Gastrocnemius medialis (tissue), 4 donors: ENCODE data around the gene OR9Q2. TPM values are rescaled to one million over a fixed set of nuclear protein-coding genes. Genes with fewer than 3 reads are reported as not detected.
"Not testable (repeated sequence)": the region's sequence is repeated elsewhere in the genome, so short reads cannot be mapped to it uniquely, and the experiment has no call there.

Experiments
- ATAC-seq, 2 donors: fragments of 150-250 bp; one replicate each; pipeline ENCODE4 v1.9.1; 2016
- DNase-seq, 2 donors: peaks; one replicate each; pipeline ENCODE4 v3.0.0-alpha.2; 2019
- H3K27ac ChIP-seq, 4 donors: fragments of 200-600 bp; sonication (generic); 1 replicate in 1 of 4; 2 replicates in 3 of 4; pipeline ENCODE4 v1.5.1; 2016 to 2018; ENCODE audit warnings: mild to moderate bottlenecking in 2 of 4, moderate library complexity in 1 of 4
- H3K27me3 ChIP-seq, 3 donors: fragments of 200-600 bp; sonication (generic) in 2 of 3; 1 replicate in 1 of 3; 2 replicates in 2 of 3; pipeline versions ENCODE4 v1.5.1 to v1.6.0; 2016 to 2019; ENCODE audit warnings: mild to moderate bottlenecking in 1 of 3, moderate library complexity in 1 of 3
- H3K36me3 ChIP-seq, 2 donors: fragments of 200-600 bp; sonication (generic) in 1 of 2; one replicate each; pipeline ENCODE4 v1.5.1; 2017 to 2018
- H3K4me1 ChIP-seq, 2 donors: fragments of 200-600 bp; sonication (generic) in 1 of 2; one replicate each; pipeline ENCODE4 v1.5.1; 2016 to 2017; ENCODE audit warnings: mild to moderate bottlenecking in 2 of 2
- H3K4me3 ChIP-seq, 4 donors: fragments of 200-600 bp; sonication (generic) in 3 of 4; 1 replicate in 1 of 4; 2 replicates in 3 of 4; pipeline ENCODE4 v1.5.1; 2016 to 2019; ENCODE audit warnings: mild to moderate bottlenecking in 2 of 4
- H3K9me3 ChIP-seq, 3 donors: fragments of 200-600 bp; sonication (generic) in 2 of 3; 1 replicate in 1 of 3; 2 replicates in 2 of 3; pipeline ENCODE4 v1.5.1; 2016 to 2019
- CTCF ChIP-seq, 5 experiments: fragments of 450-650 bp in 3 of 5; fragments of 200-600 bp in 2 of 5; sonication (generic) in 2 of 5; IDR thresholded peaks in 4 of 5; conservative IDR thresholded peaks in 1 of 5; 1 replicate in 4 of 5; 2 replicates in 1 of 5; pipeline ENCODE4 v1.5.1; 2016 to 2019; ENCODE audit warnings: antibody characterized with exemption in 5 of 5, mild to moderate bottlenecking in 3 of 5, moderate library complexity in 3 of 5
- POLR2A ChIP-seq, 2 donors: fragments of 450-650 bp; IDR thresholded peaks; one replicate each; pipeline ENCODE4 v1.6.1; 2017; ENCODE audit warnings: antibody characterized with exemption in 2 of 2, mild to moderate bottlenecking in 2 of 2, moderate library complexity in 2 of 2
- in situ Hi-C, 4 donors: fragments of 200-750 bp; cut with MboI; loops; one replicate each; pipeline versions ENCODE4 v1.15.0 to v1.8.0; 2017; ENCODE audit warnings: low sequenced_read_pairs in 4 of 4
- intact Hi-C: fragments of 100-400 bp; cut with DNase I; formaldehyde crosslinking; loops from one replicate; pipeline ENCODE4 v1.15.1; 2023; ENCODE audit warnings: low total_unique reads
- total RNA-seq, 4 donors: library from RNA; depleted of rRNA; stranded (reverse); fragments of >200 nt; gene quantifications; one replicate each; pipeline versions ENCODE4 v1.1.0 to v1.2.3, GENCODE V29; 2016

OR9Q2 gene
- total RNA-seq, 4 donors from 2014 or later, result not detected

- Histone ChIP-seq H3K27ac (no peak within 1 kb of the TSS), H3K4me1 (no peaks in the 10 kb centered on the region), H3K4me3 (no peak within 1 kb of the TSS), H3K36me3 (no peaks in the 10 kb centered on the region), H3K9me3 (no peaks in the 10 kb centered on the region), H3K27me3 (no peaks in the 10 kb centered on the region)
- no peak for ATAC-seq
- intact Hi-C loops (no loop called here), in situ Hi-C loops (no loop called here)
- TF ChIP-seq CTCF (IDR thresholded peaks at IDR 0.05 in 4 of 5, conservative IDR thresholded peaks at IDR 0.05 in 1 of 5), result no peak
- TF ChIP-seq POLR2A (IDR thresholded peaks at IDR 0.05), result no peak
- DNase-seq, result no peak
Measured at GRCh38 chr11:58204042-58204441, 15.2 kb downstream of the OR9Q2 start, which contains the start of gene OR1S2. Gene OR1S2, minus strand, starts transcription at chr11:58204142. Its CDS starts 0 bp downstream, at chr11:58204142.

- H3K9me3 ChIP-seq, intact Hi-C loops, H3K4me1 ChIP-seq, H3K36me3 ChIP-seq, H3K27ac ChIP-seq, H3K4me3 ChIP-seq, H3K27me3 ChIP-seq, ATAC-seq, in situ Hi-C loops, DNase-seq: not testable (repeated sequence)
Measured at GRCh38 chr11:58212420-58212819, 23.6 kb downstream of the OR9Q2 start, which contains the start of gene OR1S1. Gene OR1S1, plus strand, starts transcription at chr11:58212720.

DNA sequence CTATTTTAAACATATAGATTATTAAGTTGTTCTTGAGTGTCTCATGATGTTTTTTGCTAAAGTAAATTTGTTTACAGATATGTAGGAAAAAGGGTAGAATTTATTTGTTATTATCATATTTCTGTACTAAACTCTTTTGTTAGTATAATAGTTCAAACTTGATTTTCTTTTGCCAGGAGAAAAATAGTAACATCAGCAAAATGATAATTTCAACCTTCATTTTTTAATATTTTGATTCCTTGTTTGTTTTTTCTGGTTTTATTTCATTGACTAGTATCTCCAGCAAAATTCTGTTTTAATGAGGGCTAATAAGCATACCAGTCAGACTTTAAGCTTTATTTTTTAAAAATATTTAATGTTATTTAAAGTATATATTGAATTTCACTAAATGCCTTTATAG is 27.6 kb downstream of the OR9Q2 start:
- Histone ChIP-seq H3K36me3 (no peaks in the 10 kb centered on the region), H3K4me3 (no peak overlapping the region), H3K4me1 (no peaks in the 10 kb centered on the region), H3K9me3 (no peaks in the 10 kb centered on the region), H3K27me3 (no peaks in the 10 kb centered on the region), H3K27ac (no peak overlapping the region)
- ATAC-seq, result no peak
- TF ChIP-seq CTCF (IDR thresholded peaks at IDR 0.05 in 4 of 5, conservative IDR thresholded peaks at IDR 0.05 in 1 of 5), result no peak
- in situ Hi-C loops (no loop called here), intact Hi-C loops (no loop called here)
- DNase-seq, result no peak

DNA sequence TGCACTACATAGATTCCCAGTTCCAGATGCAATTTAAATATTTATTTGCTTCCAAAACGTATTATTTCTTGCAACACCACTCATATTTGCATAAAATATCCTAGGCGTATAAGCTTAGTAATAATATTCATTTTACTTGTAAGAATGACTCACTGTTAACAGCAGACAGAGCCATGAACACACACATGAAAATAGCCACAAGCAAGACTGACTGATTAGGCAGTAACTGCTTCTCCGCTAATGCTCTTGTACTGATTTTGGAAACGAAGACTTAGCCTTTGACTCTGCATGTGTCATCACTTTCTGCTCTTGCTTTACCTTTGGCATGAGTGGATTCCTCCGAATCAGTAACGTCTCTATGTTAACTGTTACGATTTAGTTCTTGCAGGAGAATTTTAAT is 33.9 kb downstream of the OR9Q2 start:
- no peaks in the 10 kb centered on the region for H3K4me1 ChIP-seq
- no peak overlapping the region for H3K27ac ChIP-seq
- in situ Hi-C loops (no loop called here), intact Hi-C loops (no loop called here)
- no peak overlapping the region for H3K4me3 ChIP-seq
- no peaks in the 10 kb centered on the region for H3K36me3 ChIP-seq
- no peak for ATAC-seq
- TF ChIP-seq POLR2A (IDR thresholded peaks at IDR 0.05) (no peak), CTCF (IDR thresholded peaks at IDR 0.05 in 4 of 5, conservative IDR thresholded peaks at IDR 0.05 in 1 of 5) (no peak)
- no peaks in the 10 kb centered on the region for H3K27me3 ChIP-seq
- DNase-seq, result no peak
- H3K9me3 ChIP-seq, result no peaks in the 10 kb centered on the region

DNA sequence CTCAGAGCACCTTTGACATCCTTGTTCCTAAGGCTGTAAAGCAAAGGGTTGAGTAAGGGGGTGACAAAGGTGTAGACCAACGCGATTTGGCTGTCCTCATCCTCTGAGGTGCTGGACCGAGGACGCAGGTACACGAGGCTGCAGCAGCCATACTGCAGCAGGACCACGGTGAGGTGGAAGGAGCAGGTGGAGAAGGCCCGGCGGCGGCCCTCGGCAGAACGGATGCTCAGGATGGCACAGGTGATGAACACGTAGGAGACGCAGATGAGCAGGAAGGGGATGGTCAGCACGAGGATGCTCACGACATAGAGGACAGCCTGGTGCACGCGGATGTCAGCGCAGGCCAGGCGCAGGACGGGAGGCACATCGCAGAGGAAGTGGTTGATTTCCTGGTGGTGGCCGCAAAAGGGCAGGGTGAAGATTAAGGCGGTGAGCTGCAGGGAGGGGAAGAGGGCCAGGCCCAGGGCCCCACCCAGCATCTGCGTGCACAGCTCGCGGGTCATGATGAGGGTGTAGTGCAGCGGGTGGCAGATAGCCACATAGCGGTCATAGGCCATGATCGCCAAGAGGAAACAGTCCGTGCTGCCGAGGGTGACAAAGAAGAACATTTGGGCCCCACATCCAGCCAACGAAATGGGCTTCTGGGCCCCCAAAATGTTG is 39.2 kb downstream of the OR9Q2 start:
- H3K27ac ChIP-seq, result no peak overlapping the region
- no peak for ATAC-seq
- TF ChIP-seq CTCF (IDR thresholded peaks at IDR 0.05 in 4 of 5, conservative IDR thresholded peaks at IDR 0.05 in 1 of 5), result no peak
- TF ChIP-seq POLR2A (IDR thresholded peaks at IDR 0.05), result no peak
- in situ Hi-C loops (no loop called here), intact Hi-C loops (no loop called here)
- no peak for DNase-seq
- no peaks in the 10 kb centered on the region for H3K36me3 ChIP-seq
- H3K27me3 ChIP-seq, result no peaks in the 10 kb centered on the region
- H3K4me3 ChIP-seq, result no peak overlapping the region
- no peaks in the 10 kb centered on the region for H3K4me1 ChIP-seq
- H3K9me3 ChIP-seq, result no peaks in the 10 kb centered on the region

Other genes starting within 250 kb of the OR9Q2 start
- gene OR9Q1, start 165.2 kb upstream of the OR9Q2 start, total RNA-seq, result not detected
- not detected for gene OR6Q1, start 158.1 kb upstream of the OR9Q2 start, total RNA-seq
- gene OR9I1, start 63.5 kb upstream of the OR9Q2 start, total RNA-seq, result not detected
- gene OR1S2, start 15.1 kb downstream of the OR9Q2 start, total RNA-seq, result not detected
- not detected for gene OR1S1, start 23.6 kb downstream of the OR9Q2 start, total RNA-seq
- not detected for gene OR10Q1, start 39.8 kb downstream of the OR9Q2 start, total RNA-seq
- gene OR10W1, start 79.2 kb downstream of the OR9Q2 start, total RNA-seq, result under 1 TPM in 1 of 4 donors, not detected in 3; 0.31 TPM
- gene OR5B17, start 170.0 kb downstream of the OR9Q2 start, total RNA-seq, result not detected
- gene OR5B3, start 217.8 kb downstream of the OR9Q2 start, total RNA-seq, result not detected
- gene OR5B2, start 239.1 kb downstream of the OR9Q2 start, total RNA-seq, result not detected